CD4-positive, CD25-positive, alpha-beta regulatory T cell (primary cell): Measurements from ENCODE around the gene DACT2. TPM values are rescaled to one million over a fixed set of nuclear protein-coding genes. Genes with fewer than 3 reads are reported as not detected.
"Not testable (repeated sequence)": the region's sequence is repeated elsewhere in the genome, so short reads cannot be mapped to it uniquely, and the experiment has no call there.

Source experiments
- ATAC-seq, 2 donors: fragments of 150-1000 bp; cut with Tn5 transposase; one replicate each; pipeline ENCODE4 v1.10.0; 2021; ENCODE audit warnings: low read depth in 2 of 2, moderate number of reproducible peaks in 2 of 2, moderate library complexity in 1 of 2
- DNase-seq, 3 donors: peaks; one replicate each; pipeline versions ENCODE4 v3.0.0 to v3.0.0-alpha.2; 2012 to 2022; ENCODE audit warnings: mixed read lengths in 1 of 3
- H3K27ac ChIP-seq: one replicate; pipeline ENCODE4 v1.7.0; 2013; ENCODE audit warnings: mild to moderate bottlenecking, low read length; ENCODE audit not compliant: insufficient read depth, poor library complexity, severe bottlenecking
- H3K27me3 ChIP-seq: one replicate; pipeline ENCODE4 v1.7.0; 2013; ENCODE audit warnings: low read length; ENCODE audit not compliant: control insufficient read depth, insufficient read depth
- H3K36me3 ChIP-seq: one replicate; pipeline ENCODE4 v1.7.0; 2013; ENCODE audit warnings: mild to moderate bottlenecking, low read length, moderate library complexity; ENCODE audit not compliant: control insufficient read depth, insufficient read depth
- H3K4me1 ChIP-seq: 2 replicates; pipeline ENCODE4 v1.7.0; 2013; ENCODE audit warnings: mild to moderate bottlenecking, low read length; ENCODE audit not compliant: insufficient read depth, control insufficient read depth, poor library complexity, severe bottlenecking
- H3K4me3 ChIP-seq: one replicate; pipeline ENCODE4 v1.7.0; 2013; ENCODE audit warnings: low read depth, mild to moderate bottlenecking, low read length, moderate library complexity
- H3K9me3 ChIP-seq, 2 experiments: 1 replicate in 1 of 2; 2 replicates in 1 of 2; pipeline ENCODE4 v1.7.0; 2013; ENCODE audit warnings: low read length in 2 of 2, mild to moderate bottlenecking in 1 of 2, moderate library complexity in 1 of 2; ENCODE audit not compliant: control insufficient read depth in 2 of 2
- H3K27ac Mint-ChIP-seq, 3 donors: one replicate each; pipeline ENCODE4 v1.8.0; 2020 to 2022; ENCODE audit warnings: mild to moderate bottlenecking in 3 of 3, mixed read lengths in 3 of 3, moderate library complexity in 2 of 3
- H3K27me3 Mint-ChIP-seq: one replicate; pipeline ENCODE4 v1.8.0; 2022; ENCODE audit warnings: mild to moderate bottlenecking, mixed read lengths
- H3K36me3 Mint-ChIP-seq: one replicate; pipeline ENCODE4 v1.8.0; 2020; ENCODE audit warnings: mixed read lengths
- H3K4me1 Mint-ChIP-seq, 4 donors: one replicate each; pipeline ENCODE4 v1.8.0; 2020 to 2022; ENCODE audit warnings: mixed read lengths in 4 of 4, mild to moderate bottlenecking in 1 of 4
- H3K4me3 Mint-ChIP-seq, 4 donors: one replicate each; pipeline ENCODE4 v1.8.0; 2020 to 2022; ENCODE audit warnings: mild to moderate bottlenecking in 4 of 4, mixed read lengths in 4 of 4, moderate library complexity in 3 of 4
- H3K9me3 Mint-ChIP-seq, 7 donors: one replicate each; pipeline ENCODE4 v1.8.0; 2020 to 2022; ENCODE audit warnings: mixed read lengths in 7 of 7, mild to moderate bottlenecking in 3 of 7, moderate library complexity in 2 of 7
- polyA plus RNA-seq, 4 donors: library from polyadenylated mRNA; unstranded; fragments of 300-500 nt; fragmentation: Illumina TruSeq; gene quantifications; one replicate each; pipeline ENCODE4 v1.2.3, GENCODE V29; 2021
- total RNA-seq: library from RNA; stranded (reverse); gene quantifications from one replicate; pipeline ENCODE4 v1.2.3, GENCODE V29; 2022

The DACT2 gene
- total and polyA plus RNA-seq, 5 donors from 2014 or later = not detected

GRCh38 chr6:168293636-168294530 lies 25.7 kb downstream of the DACT2 start:
- no peak for ATAC-seq
- Mint-ChIP-seq H3K27me3 (no peaks in the 10 kb centered on the region), H3K4me1 (no peaks in the 10 kb centered on the region), H3K36me3 (no peaks in the 10 kb centered on the region), H3K27ac (no peak overlapping the region), H3K9me3 (peaks cover 0 to 2% (median 0%) of the 10 kb centered on the region in 7 donors), H3K4me3 (no peak overlapping the region)
- Histone ChIP-seq H3K4me1 (no peaks in the 10 kb centered on the region), H3K9me3 (no peaks in the 10 kb centered on the region), H3K27ac (no peak overlapping the region), H3K36me3 (no peaks in the 10 kb centered on the region), H3K27me3 (no peaks in the 10 kb centered on the region), H3K4me3 (no peak overlapping the region)
- DNase-seq = no peak

- Histone ChIP-seq H3K9me3 (no peaks in the 10 kb centered on the region), H3K27me3 (no peaks in the 10 kb centered on the region), H3K36me3 (no peaks in the 10 kb centered on the region), H3K4me3 (no peak overlapping the region), H3K27ac (no peak overlapping the region), H3K4me1 (no peaks in the 10 kb centered on the region)
- H3K27ac Mint-ChIP-seq = no peak overlapping the region
- peaks cover 0 to 3% (median 0%) of the 10 kb centered on the region in 4 donors for H3K4me1 Mint-ChIP-seq
- H3K4me3 Mint-ChIP-seq = no peak overlapping the region
- DNase-seq (no peak), ATAC-seq (no peak)
- H3K9me3 Mint-ChIP-seq = peaks cover 0 to 2% (median 0%) of the 10 kb centered on the region in 7 donors
- H3K36me3 Mint-ChIP-seq = no peaks in the 10 kb centered on the region
- no peaks in the 10 kb centered on the region for H3K27me3 Mint-ChIP-seq
These were observed 26.8 kb downstream of the DACT2 start for GRCh38 chr6:168292826-168293225.

- H3K4me3 ChIP-seq = no peak overlapping the region
- H3K4me1 Mint-ChIP-seq = peaks cover 0 to 5% (median 2%) of the 10 kb centered on the region in 4 donors
- no peaks in the 10 kb centered on the region for H3K4me1 ChIP-seq
- no peak overlapping the region for H3K4me3 Mint-ChIP-seq
- H3K36me3 Mint-ChIP-seq = no peaks in the 10 kb centered on the region
- H3K27ac Mint-ChIP-seq = no peak overlapping the region
- no peaks in the 10 kb centered on the region for H3K9me3 ChIP-seq
- ATAC-seq (no peak), DNase-seq (no peak)
- H3K27me3 ChIP-seq = no peaks in the 10 kb centered on the region
- no peaks in the 10 kb centered on the region for H3K27me3 Mint-ChIP-seq
- peaks cover 0 to 2% (median 0%) of the 10 kb centered on the region in 7 donors for H3K9me3 Mint-ChIP-seq
- no peaks in the 10 kb centered on the region for H3K36me3 ChIP-seq
- H3K27ac ChIP-seq = no peak overlapping the region
These were observed 28.1 kb downstream of the DACT2 start for GRCh38 chr6:168291450-168291849.

- H3K36me3 ChIP-seq = no peaks in the 10 kb centered on the region
- H3K27ac Mint-ChIP-seq = no peak overlapping the region
- DNase-seq (no peak), ATAC-seq (no peak)
- H3K4me1 ChIP-seq = no peaks in the 10 kb centered on the region
- H3K27ac ChIP-seq = no peak overlapping the region
- H3K4me1 Mint-ChIP-seq = peaks cover 0 to 5% (median 2%) of the 10 kb centered on the region in 4 donors
- H3K4me3 ChIP-seq = no peak overlapping the region
- H3K9me3 Mint-ChIP-seq = no peaks in the 10 kb centered on the region
- H3K36me3 Mint-ChIP-seq = no peaks in the 10 kb centered on the region
- H3K27me3 ChIP-seq = no peaks in the 10 kb centered on the region
- no peaks in the 10 kb centered on the region for H3K27me3 Mint-ChIP-seq
- no peak overlapping the region for H3K4me3 Mint-ChIP-seq
- H3K9me3 ChIP-seq = no peaks in the 10 kb centered on the region
These were observed 29.5 kb downstream of the DACT2 start for GRCh38 chr6:168290095-168290494.

- peaks cover 0 to 1% (median 0%) of the 10 kb centered on the region in 7 donors for H3K9me3 Mint-ChIP-seq
- H3K27ac ChIP-seq = no peak overlapping the region
- no peak overlapping the region for H3K4me3 ChIP-seq
- peaks cover 0 to 5% (median 2%) of the 10 kb centered on the region in 4 donors for H3K4me1 Mint-ChIP-seq
- no peaks in the 10 kb centered on the region for H3K27me3 ChIP-seq
- no peaks in the 10 kb centered on the region for H3K36me3 ChIP-seq
- H3K36me3 Mint-ChIP-seq = no peaks in the 10 kb centered on the region
- no peak for DNase-seq
- H3K4me1 ChIP-seq = no peaks in the 10 kb centered on the region
- no peak overlapping the region for H3K4me3 Mint-ChIP-seq
- ATAC-seq = no peak
- H3K9me3 ChIP-seq = no peaks in the 10 kb centered on the region
- no peak overlapping the region for H3K27ac Mint-ChIP-seq
- no peaks in the 10 kb centered on the region for H3K27me3 Mint-ChIP-seq
These were observed 30.0 kb downstream of the DACT2 start for GRCh38 chr6:168289571-168289962.

GRCh38 chr6:168288781-168289570 lies 30.6 kb downstream of the DACT2 start:
- Mint-ChIP-seq H3K4me1 (peaks cover 0 to 5% (median 2%) of the 10 kb centered on the region in 4 donors), H3K27me3 (no peaks in the 10 kb centered on the region), H3K4me3 (no peak overlapping the region), H3K36me3 (no peaks in the 10 kb centered on the region), H3K9me3 (peaks cover 0 to 1% (median 0%) of the 10 kb centered on the region in 7 donors), H3K27ac (no peak overlapping the region)
- ATAC-seq (no peak), DNase-seq (no peak)
- Histone ChIP-seq H3K9me3 (no peaks in the 10 kb centered on the region), H3K36me3 (no peaks in the 10 kb centered on the region), H3K4me1 (no peaks in the 10 kb centered on the region), H3K4me3 (no peak overlapping the region), H3K27ac (no peak overlapping the region), H3K27me3 (no peaks in the 10 kb centered on the region)

- not testable (repeated sequence) for H3K27me3 Mint-ChIP-seq, DNase-seq, H3K27me3 ChIP-seq, H3K9me3 Mint-ChIP-seq, H3K36me3 Mint-ChIP-seq, ATAC-seq, H3K36me3 ChIP-seq, H3K27ac Mint-ChIP-seq, H3K4me1 ChIP-seq, H3K4me3 Mint-ChIP-seq, H3K4me1 Mint-ChIP-seq, H3K27ac ChIP-seq, H3K9me3 ChIP-seq, H3K4me3 ChIP-seq
These were observed 32.1 kb downstream of the DACT2 start for GRCh38 chr6:168287460-168287859.
